Midbrain (tissue), 1 donor: ENCODE measurements around the gene PAM.

Experiments used
- DNase-seq: peaks from one replicate; lab custom pipeline; 2025; lab: John Stamatoyannopoulos, UW

Gene PAM

DNA sequence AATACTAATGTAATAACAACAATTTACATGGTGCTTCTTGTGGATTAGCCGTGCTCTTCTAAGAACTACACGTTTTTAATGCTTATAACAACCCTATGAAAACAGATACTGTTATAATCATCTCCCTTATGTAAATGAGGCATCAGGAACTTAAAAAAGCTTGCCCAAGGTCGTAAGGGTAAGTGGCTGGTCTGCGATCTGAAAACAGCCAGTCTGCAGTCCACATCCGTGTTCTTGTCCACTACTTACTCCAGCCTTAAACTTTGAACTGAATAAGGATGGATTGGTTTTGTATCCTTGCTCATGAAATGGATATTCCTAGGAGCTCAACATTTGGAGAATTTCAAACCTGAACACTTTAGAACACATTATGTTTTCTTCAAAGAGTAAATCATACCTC lies 26.7 kb downstream of the PAM start:
- no peak for DNase-seq

DNA sequence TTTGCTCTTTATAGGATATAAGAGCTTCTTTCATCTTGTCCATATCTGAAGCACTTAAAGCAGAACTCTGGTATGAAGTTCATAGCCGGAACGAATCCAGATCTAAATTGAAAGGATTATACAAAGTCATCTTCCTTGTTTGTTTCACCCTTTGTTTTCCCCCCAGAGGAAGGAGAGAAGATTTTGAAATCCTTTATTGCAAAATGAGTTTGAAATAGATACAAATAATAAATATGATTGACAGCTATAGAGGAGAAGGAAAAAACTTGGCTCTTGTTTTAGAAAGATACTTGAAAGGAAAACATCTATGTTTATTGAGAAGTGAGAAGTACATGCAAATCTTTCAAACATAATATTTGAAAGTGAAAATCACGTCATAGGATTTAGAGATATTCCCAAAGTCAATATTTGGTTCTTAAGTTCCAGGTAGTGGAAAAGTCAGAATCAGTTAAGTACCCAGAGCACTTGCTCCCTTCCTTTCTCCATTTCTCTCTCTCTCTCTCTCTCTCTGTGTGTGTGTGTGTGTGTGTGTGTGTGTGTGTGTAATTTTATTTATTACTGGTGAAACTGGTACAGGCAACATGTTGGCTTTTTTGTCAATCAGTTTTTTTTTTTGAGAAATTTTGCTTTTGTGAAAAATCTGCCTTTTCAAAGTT lies 27.2 kb downstream of the PAM start:
- DNase-seq: no peak

DNA sequence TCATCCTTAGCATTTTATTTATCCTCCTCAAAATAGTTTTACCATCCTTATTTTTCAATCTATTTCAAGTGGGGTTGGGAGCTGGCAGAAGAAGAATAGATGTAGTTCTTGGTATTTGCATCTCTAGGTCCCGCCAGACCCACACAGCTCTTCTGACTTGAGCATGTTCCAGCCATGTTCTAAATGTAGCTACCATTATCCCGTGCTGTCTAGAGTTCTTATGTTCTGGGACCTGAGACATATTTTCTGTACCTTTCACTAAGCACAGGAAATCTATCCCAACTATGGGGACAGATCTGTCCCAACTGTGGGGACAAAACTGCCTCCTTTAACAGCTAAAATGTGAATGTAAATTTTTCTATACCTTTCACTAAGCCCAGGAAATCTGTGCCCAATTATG lies 32.0 kb downstream of the PAM start:
- DNase-seq: no peak

DNA sequence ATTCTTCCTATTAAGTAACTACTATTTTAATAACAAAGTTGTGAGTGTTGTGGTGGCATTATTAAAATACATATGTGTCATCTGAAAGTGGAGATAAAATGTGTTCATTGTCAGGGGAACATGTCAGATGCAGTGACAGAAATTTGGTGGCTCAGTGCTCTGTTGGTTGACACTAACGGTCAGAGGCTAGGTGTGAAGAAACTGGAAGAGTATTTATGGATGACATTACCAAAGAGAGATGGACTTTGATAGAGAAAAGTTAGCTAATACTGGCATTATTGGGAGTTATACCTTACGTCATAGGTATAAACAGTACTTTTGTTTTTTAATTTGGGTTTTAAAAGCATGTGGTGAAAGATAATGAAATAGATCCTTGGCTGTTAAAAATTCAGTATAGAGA lies 33.7 kb downstream of the PAM start:
- DNase-seq: no peak

DNA sequence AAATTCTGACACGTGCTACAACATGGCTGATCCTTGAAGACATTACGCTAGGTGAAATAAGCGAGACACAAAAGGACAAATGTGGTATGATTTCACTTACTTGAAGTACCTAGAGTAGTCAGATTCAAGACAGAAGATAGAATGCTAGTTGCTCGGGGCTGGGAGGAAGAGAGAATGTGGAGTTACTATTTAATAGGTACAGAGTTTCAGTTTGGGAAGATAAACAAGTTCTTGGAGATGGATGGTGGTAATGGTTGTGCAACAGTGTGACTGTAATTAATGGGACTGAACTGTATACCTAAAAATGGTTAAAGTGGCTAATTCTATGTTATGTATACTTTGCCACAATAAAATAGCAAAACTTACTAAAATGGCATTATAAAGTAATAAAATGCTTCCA lies 34.4 kb downstream of the PAM start:
- no peak for DNase-seq

DNA sequence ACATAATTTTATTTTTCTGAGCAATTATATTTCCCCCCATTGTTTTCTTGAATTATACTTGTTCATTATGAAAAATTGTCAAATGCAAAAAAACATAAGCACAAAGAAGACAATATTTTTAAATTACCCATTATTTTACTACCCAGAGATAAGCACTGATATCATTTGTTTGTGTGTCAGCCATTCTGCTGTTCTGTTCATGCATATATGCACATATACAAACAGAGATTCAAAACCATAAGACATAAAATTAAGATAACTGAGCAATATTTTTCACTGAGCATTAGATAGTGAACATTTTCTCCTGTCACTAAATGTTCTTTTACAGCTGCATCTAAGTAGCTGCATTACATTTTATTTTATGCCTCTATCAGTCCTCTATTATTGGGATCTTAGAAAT lies 35.6 kb downstream of the PAM start:
- no peak for DNase-seq

DNA sequence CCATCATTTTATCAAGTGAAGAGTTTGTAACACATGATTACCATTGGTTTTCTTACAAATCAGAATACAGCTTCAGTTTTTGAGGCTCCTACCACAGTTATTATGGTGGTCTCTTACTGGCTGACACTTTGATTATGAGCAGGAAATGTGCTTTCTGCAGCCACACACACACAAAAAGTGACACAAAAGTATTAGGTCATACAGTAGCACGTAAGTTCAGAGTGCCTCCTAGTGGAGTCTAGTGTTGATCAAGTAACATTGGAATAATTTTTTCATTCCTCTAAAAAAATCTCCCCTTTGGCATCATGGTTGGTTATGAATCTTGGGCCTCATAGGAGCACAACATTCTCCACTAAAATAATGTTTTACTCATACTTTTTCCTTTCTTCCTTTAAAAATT lies 37.6 kb downstream of the PAM start:
- DNase-seq: no peak

DNA sequence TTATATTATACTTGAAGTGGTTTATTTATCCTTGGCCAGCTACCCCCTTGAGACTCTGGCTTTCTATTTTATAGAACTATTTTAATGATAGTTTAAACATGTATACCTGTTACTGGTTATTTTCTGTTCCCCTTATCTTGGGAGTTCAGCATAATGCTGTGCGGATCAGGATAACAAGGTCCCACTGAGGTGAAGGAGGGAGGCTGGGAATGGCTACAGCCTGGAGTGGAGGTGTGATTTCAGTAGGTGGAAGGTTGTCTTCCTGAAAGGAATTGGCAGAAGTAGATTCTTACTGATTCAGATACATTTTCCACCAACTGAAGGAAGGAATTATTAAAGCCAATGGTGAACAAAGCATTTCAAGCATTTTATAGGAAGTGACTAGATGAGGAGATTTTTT lies 38.9 kb downstream of the PAM start:
- no peak for DNase-seq

DNA sequence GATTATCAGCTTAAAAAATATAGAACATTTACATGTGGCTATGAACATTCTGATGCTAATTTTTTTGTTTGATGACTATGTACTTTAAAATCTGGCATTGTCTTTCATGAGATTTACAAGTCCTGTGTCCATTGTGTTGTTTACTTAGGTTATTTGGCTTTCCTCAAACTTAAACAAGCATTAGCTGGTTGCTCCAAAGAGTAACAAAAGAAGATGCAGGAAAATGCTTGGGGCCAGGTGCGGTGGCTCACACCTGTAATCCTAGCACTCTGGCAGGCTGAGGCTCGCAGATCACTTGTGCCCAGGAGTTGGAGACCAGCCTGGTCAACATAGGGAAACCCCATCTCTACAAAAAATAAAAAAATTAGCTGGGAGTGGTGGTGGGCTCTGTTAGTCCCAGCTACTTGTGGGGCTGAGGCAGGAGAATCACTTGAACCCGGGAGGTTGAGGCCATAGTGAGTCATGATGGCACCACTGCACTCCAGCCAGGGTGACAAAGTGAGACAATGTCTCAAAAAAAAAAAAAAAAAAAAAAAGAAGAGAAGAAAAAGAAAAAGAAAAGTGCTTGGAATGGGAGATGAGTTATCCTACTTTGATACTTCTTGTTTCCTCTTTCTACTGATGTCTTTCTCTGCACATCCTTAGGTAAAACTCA lies 39.7 kb downstream of the PAM start:
- DNase-seq: no peak

DNA sequence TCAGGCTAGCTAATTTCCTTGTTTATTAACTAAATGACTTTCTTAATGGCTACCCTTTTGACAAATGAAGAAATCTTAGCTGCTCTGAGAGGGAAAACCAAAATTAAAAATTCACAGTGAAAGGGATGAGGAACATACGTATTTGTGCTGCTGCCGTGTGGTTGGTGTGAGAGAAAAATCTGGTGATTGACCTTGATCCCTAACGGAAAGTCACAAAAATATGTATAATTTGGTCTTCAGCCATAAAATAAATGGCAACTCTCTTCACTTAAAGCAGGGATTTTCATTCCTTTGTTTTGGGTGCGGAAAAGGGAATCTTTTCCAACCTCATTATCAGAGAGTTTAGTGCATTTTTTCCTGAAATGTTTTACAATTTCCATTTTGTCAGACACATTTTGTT lies 40.4 kb downstream of the PAM start:
- DNase-seq: no peak

DNA sequence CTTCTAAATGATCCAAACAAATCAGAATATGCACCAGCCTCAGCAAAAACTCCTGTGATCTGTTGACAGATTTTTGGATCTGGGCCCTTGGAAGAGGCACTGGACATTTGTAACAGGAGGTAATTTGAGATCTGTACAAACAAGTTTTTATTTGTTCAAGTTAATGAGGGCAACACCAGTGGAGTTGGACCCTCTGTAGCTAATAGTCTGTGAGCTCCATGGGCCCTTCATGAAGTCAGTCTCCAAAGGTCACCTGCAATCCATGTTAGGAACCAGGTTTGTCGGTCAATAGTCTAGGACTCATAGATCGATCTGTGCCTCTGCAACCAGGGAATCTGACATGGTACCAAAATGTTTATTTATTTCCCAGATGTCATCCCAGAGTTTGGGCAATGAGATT lies 40.9 kb downstream of the PAM start:
- DNase-seq: no peak

DNA sequence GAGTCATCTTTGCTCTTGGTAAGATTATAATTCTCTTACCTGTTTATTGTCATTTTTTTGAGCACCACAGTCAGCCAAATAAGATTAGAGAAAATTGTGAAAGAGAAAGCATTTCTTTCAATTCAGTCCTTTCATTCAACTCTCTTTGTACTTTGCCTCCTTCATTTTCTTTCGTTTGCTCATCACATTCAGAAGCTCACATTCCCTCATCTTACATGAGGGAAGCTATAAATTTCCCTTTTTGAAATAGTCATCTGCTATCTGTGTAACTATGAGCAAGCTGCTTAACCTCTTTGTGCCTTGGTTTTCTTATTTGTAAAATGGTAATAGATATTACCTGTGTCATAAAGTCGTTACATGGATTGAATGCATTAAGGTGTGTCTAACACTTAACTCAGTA lies 41.4 kb downstream of the PAM start:
- DNase-seq: no peak

DNA sequence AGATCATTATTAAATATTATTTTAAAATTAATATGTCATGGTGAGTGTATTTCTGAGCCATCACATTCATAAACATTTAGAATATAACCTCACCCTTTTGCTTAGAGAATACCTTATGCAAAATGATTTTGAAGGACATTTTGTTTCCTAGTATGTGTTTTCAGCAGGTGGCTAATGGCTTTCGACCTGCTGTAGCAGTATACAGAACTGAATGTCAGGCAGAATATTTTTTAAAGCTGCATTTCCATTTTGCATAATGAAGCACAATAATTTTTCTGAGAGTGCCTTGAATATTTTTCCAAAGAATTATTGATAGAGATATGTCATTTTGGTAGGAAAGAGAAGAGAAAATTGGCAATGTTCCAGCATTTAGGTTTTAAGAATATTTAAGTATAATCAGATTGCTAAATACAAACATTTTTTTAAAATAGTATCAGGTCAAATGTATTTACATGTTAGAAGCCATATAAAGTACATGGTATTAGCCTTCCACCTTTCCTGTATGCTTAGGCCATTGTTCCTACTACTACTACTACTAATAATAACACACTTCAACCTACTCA lies 42.3 kb downstream of the PAM start:
- DNase-seq: no peak

DNA sequence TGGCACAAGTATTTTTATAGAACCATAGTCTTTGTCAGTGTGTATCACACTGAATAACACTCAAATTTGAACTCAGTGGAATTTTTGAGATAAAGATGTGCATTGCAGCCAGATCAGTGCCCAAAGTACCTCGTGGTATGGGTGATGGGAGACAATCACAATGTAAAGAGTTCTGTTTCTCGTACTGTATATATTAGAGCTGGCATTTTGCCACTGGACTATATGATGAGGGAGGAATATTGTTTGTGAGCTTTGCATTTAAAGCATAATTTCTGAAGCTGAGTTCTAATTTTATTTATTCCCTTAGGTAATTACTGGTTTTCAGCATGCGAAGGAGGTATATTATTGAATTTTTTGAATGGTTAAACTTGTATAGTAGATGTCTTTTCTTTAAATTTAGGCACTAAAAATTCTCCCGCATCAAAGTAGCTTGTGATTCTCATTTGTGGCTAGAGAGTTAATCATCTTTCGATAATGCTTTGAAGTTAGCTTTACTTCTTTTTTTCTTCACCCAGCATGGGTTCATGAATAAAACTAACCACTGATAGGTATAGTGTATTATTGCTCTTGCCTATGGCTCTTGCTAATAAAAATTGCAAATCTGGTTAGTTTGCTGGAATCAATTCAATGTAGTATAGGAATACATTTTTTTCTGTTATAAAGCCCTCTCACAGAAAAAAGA lies 43.1 kb downstream of the PAM start:
- no peak for DNase-seq

DNA sequence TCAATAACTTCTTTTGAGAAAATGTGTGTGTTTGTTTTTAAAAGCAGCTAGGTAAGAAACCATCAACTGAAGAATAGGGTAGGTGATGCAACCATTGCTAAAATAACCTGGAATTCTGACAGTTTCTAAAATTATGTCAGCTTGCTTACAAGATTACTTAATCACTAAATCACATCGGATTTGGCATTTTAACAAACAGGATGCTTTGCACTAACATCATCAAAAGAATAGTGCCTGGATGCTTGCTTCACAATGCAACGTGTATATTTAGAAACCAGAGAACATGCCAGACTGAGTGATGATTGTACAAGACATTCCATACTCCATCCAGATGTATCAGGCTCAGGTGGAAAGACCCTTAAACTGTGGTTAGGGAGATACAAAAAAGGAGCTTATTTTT lies 43.9 kb downstream of the PAM start:
- DNase-seq: no peak

DNA sequence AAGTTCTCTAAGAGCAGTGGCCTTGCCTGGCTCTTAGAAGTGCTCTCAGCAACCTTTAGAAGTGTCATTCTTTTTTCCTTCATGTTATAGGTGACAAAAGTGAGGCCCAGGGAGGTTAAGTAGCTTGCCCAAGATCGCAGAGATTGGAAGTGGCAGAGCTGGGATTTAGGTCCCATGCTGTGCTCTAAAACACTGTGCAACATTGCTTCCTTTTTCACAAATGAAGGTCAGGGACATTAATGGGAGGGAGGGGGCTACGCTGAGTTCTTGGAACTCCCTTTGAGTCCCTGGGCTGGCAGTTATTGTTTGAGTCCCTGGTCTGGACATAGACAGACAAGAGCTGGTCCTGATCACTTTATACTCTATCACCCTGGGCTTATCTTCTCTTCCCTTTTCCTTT lies 45.3 kb downstream of the PAM start:
- no peak for DNase-seq

DNA sequence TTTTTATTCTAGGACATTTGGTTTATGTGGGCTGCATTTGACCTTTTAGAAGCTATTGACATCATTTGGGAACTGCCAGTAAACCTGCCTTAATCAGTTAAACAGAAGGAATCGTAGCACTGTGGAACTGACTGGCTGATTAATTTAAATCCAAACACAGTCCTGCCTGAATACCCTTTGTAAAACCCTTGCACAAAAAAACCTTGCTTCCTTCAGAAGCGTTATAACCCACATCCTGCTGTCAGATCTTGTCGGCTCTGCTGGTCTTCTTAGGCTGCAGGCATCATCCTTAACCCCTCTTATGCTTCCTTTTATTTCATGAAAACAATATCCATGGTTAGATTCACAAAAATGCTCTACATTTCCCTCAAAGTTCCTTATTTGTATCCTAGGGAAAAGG lies 46.3 kb downstream of the PAM start:
- DNase-seq: no peak

DNA sequence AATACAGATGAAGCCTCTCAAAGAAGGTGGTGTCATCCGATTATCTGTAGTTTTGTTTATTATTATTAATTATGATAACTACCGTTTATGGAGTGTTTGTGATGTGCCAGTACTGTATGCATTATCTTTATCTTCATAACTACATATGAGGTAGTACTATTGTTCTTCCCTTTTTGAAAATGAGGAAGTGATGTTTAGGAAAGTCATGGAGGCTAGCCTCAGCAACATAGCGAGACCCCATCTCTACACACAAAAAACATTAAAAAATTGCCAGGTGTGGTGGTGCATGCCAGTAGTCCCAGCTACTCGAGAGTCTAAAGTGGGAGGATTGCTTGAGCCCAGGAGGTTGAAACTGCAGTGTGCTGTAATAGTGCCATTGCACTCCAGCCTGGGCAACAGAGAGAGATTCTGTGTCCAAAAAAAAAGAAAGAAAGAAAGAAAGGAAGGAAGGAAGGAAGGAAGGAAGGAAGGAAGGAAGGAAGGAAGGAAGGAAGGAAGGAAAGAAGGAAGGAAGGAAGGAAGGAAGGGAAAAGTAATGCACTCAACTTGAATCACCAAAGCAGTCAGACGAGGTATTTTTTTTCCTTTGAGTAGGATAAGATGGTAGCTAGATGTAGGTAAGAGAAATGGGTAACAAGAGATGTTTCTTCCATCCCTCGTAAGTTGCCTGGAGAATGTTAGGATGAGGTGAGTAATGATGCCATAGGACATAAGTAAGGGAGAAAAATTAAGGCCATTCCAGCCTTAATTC lies 47.8 kb downstream of the PAM start:
- DNase-seq: no peak

DNA sequence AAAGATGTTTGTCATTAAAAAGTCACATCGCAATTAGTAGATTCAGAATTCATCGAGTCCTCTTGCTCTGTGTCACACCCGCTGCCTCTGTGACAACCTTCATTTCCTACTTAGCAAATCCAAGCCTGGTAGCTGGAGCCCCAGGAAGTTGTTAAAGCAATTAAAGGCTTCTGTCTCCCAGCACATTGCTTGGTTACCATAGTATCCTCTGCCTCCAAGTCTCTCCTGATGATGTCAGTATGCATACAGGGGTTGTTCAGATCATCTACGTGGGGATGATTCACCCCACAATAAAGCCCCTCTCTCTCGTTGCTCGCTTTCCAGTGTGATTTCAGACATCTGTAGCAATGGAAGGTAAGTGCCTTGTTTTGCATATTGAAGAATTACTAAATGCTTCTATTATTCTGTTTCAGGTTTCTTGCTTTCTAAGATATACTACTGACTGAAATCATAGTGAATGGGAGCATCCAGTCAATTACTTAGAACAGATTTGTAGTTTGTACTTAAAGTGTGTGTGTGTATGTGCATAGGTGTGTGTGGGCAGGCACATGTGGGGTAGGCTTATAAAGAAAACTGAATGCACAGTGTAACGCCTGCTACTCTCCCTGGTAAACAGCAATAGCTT lies 52.9 kb downstream of the PAM start:
- no peak for DNase-seq

DNA sequence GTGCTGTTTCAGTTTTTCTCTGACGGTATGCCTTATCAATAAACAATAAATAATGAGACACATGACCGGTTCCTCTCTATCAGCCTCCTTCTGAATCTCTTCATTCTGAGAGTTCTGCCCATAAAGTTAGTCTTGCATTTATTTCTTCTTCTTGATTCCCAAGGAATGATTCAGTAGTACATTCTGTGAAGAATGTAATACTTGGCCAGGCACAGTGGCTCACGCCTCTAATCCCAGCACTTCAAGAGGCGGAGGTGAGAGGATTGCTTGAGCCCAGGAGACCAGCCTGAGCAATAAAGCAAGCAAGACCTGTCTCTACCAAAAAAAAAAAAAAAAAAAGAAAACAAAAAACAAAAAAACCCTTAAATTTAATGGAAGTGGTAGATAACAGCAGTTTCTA lies 53.9 kb downstream of the PAM start:
- DNase-seq: no peak

DNA sequence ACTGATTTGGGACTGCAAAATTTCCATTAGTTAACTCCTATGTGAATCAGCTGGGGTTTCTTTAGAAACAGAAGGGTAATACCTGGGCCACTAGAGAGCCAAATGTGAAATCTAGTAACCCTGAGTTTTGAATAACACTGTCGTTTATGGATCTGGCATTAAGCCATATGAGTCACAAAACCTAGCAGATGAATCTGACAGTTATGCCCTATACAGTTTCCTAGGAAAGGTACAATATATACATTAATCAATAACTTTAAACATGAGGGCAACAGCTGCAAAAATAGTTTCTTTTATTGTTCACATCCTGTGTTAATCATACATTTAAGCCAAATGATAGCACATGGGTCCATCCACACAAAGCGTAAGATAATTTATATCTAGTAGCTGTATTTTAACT lies 56.9 kb downstream of the PAM start:
- DNase-seq: no peak

DNA sequence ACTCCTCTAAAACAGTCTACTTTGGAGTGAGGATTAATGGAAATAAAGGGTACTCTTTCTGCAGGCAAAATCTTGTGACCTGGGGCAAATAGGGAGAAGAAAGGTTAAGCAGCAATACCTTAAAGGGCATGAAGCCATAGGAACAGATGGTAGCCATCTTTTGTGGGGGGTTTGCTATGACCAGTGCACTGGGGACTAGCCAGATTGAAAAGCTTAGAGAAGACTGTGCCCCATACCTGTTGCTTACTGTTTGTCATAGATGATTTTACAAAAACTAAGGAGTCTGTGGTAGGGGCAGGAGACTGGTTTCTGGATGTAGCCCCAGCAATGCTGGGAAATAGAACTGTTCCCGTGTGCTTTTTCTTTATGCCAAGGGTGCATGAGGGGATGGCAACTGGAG lies 58.6 kb downstream of the PAM start:
- DNase-seq: no peak
